Measurements from ENCODE around the gene DHX9.

The DHX9 gene

GRCh38 chr1:182817802-182818201, 21.3 kb upstream of the DHX9 start:
- no peak for DNase-seq (ENCODE audit: low spot score in 2 of 2)
- no peak overlapping the region for H3K4me3 ChIP-seq
- H3K4me1 ChIP-seq = no peaks in the 10 kb centered on the region
- H3K27me3 ChIP-seq (ENCODE audit: low read depth) = no peaks in the 10 kb centered on the region
- 0 out of 2 replicates have a peak, but pooled peaks cover 4% of the 10 kb centered on the region for H3K36me3 ChIP-seq (replicated peaks)
- in situ Hi-C loops (cut with MboI; ENCODE audit: low sequenced_read_pairs) = no loop called here
- no peaks in the 10 kb centered on the region for H3K9me3 ChIP-seq

GRCh38 chr1:182823220-182823619, 15.9 kb upstream of the DHX9 start:
- H3K9me3 ChIP-seq = no peaks in the 10 kb centered on the region
- in situ Hi-C loops (cut with MboI; ENCODE audit: low sequenced_read_pairs) = no loop called here
- no peaks in the 10 kb centered on the region for H3K4me1 ChIP-seq
- no peaks in the 10 kb centered on the region for H3K36me3 ChIP-seq (replicated peaks)
- H3K4me3 ChIP-seq = no peak overlapping the region
- no peak for DNase-seq (ENCODE audit: low spot score in 2 of 2)
- no peaks in the 10 kb centered on the region for H3K27me3 ChIP-seq (ENCODE audit: low read depth)

- Histone ChIP-seq H3K4me1 (no peaks in the 10 kb centered on the region), H3K36me3 (replicated peaks) (no peaks in the 10 kb centered on the region), H3K4me3 (no peak overlapping the region), H3K27me3 (ENCODE audit: low read depth) (no peaks in the 10 kb centered on the region), H3K9me3 (no peaks in the 10 kb centered on the region)
- in situ Hi-C loops (cut with MboI; ENCODE audit: low sequenced_read_pairs) = no loop called here
- no peak for DNase-seq (ENCODE audit: low spot score in 2 of 2)
Measured at GRCh38 chr1:182826892-182827291, 12.3 kb upstream of the DHX9 start.

- Histone ChIP-seq H3K9me3 (no peaks in the 10 kb centered on the region), H3K27me3 (ENCODE audit: low read depth) (no peaks in the 10 kb centered on the region), H3K4me3 (no peak overlapping the region), H3K4me1 (no peaks in the 10 kb centered on the region; the same call in 1 of the 2 replicates), H3K36me3 (replicated peaks) (no peaks in the 10 kb centered on the region)
- no peak for DNase-seq (ENCODE audit: low spot score in 2 of 2)
- in situ Hi-C loops (cut with MboI; ENCODE audit: low sequenced_read_pairs) = no loop called here
Measured at GRCh38 chr1:182829285-182829932, 9.7 kb upstream of the DHX9 start.

DNA sequence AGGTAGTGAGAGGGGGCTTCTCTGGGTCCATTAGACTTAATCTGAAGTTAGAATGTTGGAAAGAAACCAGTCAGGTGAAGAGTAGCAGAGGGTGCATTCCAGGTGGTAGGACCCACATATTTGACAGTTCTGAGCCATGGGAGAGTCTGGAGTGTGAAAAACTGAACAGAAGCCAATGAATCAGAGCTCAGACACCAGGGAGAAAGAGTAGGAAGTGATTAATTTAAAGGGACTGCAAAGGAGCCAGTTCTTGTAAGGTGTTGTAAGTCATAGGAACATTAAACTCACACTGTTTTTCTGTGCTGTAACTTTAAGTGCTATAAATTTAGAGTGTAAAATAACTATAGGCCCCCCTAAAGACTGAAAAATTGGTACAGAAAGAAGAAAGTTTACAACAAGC, 5.9 kb upstream of the DHX9 start:
- in situ Hi-C loops (cut with MboI; ENCODE audit: low sequenced_read_pairs) = no loop called here
- no peaks in the 10 kb centered on the region for H3K36me3 ChIP-seq (replicated peaks)
- no peaks in the 10 kb centered on the region for H3K27me3 ChIP-seq (ENCODE audit: low read depth)
- no peak overlapping the region for H3K4me3 ChIP-seq
- H3K9me3 ChIP-seq = no peaks in the 10 kb centered on the region
- no peaks in the 10 kb centered on the region; the same call in 1 of the 2 replicates for H3K4me1 ChIP-seq
- DNase-seq (ENCODE audit: low spot score in 2 of 2) = no peak

GRCh38 chr1:182834326-182834725, 4.8 kb upstream of the DHX9 start:
- H3K36me3 ChIP-seq (replicated peaks) = no peaks in the 10 kb centered on the region
- H3K4me1 ChIP-seq = peaks cover 3% of the 10 kb centered on the region
- no peaks in the 10 kb centered on the region for H3K9me3 ChIP-seq
- peak in 1 of 2 experiments; percentile 60 for DNase-seq (ENCODE audit: low spot score in 2 of 2)
- no peak overlapping the region for H3K4me3 ChIP-seq
- in situ Hi-C loops (cut with MboI; ENCODE audit: low sequenced_read_pairs) = no loop called here
- no peaks in the 10 kb centered on the region for H3K27me3 ChIP-seq (ENCODE audit: low read depth)

- Histone ChIP-seq H3K36me3 (replicated peaks) (peaks cover 7% of the 10 kb centered on the region), H3K9me3 (no peaks in the 10 kb centered on the region), H3K4me3 (no peak overlapping the region), H3K4me1 (peaks cover 3% of the 10 kb centered on the region), H3K27me3 (ENCODE audit: low read depth) (no peaks in the 10 kb centered on the region)
- in situ Hi-C loops (cut with MboI; ENCODE audit: low sequenced_read_pairs) = no loop called here
- no peak for DNase-seq (ENCODE audit: low spot score in 2 of 2)
Measured at GRCh38 chr1:182835806-182836205, 3.3 kb upstream of the DHX9 start.

- no peak for DNase-seq (ENCODE audit: low spot score in 2 of 2)
- H3K4me1 ChIP-seq = peaks cover 17% of the 10 kb centered on the region
- in situ Hi-C loops (cut with MboI; ENCODE audit: low sequenced_read_pairs) = no loop called here
- H3K4me3 ChIP-seq = peak overlapping the region; percentile 93
- H3K36me3 ChIP-seq (replicated peaks) = peaks cover 57% of the 10 kb centered on the region
- no peaks in the 10 kb centered on the region for H3K9me3 ChIP-seq
- no peaks in the 10 kb centered on the region for H3K27me3 ChIP-seq (ENCODE audit: low read depth)
Measured at GRCh38 chr1:182841368-182841988, 2.3 kb downstream of the DHX9 start.

GRCh38 chr1:182842265-182842664, 3.1 kb downstream of the DHX9 start:
- in situ Hi-C loops (cut with MboI; ENCODE audit: low sequenced_read_pairs) = no loop called here
- H3K36me3 ChIP-seq (replicated peaks) = peaks cover 65% of the 10 kb centered on the region

DNA sequence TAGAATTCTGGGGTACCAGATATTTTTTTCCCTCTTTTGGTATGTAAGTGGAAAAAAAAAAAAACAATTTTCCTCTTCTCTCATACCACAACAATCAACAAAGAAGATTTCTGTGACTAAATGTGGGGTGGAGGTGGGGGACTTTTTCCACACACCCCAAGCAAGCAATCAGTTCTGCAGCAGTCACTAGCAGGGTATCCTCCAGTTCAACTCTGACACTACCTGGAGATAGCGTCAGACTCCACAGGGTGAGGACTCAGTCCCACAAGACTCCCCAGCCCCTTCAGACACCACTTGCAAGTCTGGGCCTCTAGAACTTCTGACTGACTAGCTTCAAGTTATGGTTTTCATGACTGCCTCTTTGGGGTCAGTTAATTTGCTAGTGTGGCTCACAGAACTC, 6.2 kb downstream of the DHX9 start:
- H3K27me3 ChIP-seq (ENCODE audit: low read depth) = no peaks in the 10 kb centered on the region
- in situ Hi-C loops (cut with MboI; ENCODE audit: low sequenced_read_pairs) = no loop called here
- H3K9me3 ChIP-seq = no peaks in the 10 kb centered on the region
- peaks cover 93% of the 10 kb centered on the region for H3K36me3 ChIP-seq (replicated peaks)
- DNase-seq (ENCODE audit: low spot score in 2 of 2) = no peak
- peaks cover 14% of the 10 kb centered on the region for H3K4me1 ChIP-seq
- H3K4me3 ChIP-seq = no peak overlapping the region

More at GRCh38 chr1:182842265-182842664, 3.1 kb downstream of the DHX9 start:
- Histone ChIP-seq H3K27me3 (ENCODE audit: low read depth) (no peaks in the 10 kb centered on the region), H3K9me3 (no peaks in the 10 kb centered on the region), H3K4me1 (peaks cover 17% of the 10 kb centered on the region), H3K4me3 (peak overlapping the region; percentile 93)
- DNase-seq (ENCODE audit: low spot score in 2 of 2) = no peak

DNA sequence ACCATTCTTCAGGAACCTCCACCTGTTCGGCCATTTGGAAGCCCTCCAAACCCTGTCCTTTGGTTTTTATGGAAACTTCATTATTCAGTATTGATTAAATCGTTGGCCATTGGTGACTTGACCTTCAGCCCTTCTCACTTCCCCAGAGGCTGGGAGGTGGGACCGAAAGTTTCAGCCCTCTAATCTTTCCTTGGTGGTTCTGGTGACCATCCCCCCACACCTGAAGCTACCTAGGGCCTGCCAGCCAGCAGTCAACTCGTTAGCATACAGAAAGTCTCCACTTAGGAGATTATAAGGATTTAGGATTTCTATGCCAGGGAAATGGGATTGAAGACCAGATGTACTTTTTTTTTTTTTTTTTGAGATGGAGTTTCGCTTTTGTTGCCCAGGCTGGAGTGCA, 6.7 kb downstream of the DHX9 start:
- no peak for DNase-seq (ENCODE audit: low spot score in 2 of 2)
- in situ Hi-C loops (cut with MboI; ENCODE audit: low sequenced_read_pairs) = no loop called here
- no peaks in the 10 kb centered on the region for H3K27me3 ChIP-seq (ENCODE audit: low read depth)
- peaks cover 14% of the 10 kb centered on the region for H3K4me1 ChIP-seq
- H3K9me3 ChIP-seq = no peaks in the 10 kb centered on the region
- peaks cover 94% of the 10 kb centered on the region for H3K36me3 ChIP-seq (replicated peaks)
- H3K4me3 ChIP-seq = no peak overlapping the region

DNA sequence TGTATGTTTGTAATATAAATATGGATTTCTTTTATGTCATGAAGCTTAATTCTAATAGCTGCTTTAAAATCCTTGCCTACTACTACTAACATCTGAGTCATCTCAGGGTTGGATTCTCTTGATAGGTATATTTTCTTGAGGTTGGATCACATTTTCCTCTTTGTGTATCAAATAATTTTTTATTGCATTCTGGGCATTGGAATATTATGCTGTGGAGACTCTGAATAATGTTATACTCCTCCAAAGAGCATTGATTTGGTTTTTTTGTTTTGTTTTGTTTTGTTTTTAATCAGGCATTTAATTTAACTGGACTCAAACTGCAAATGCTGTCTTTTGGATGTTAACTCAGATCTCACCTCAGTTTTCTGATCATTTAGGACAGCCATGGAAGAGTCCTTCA, 8.0 kb downstream of the DHX9 start:
- in situ Hi-C loops (cut with MboI; ENCODE audit: low sequenced_read_pairs) = no loop called here
- Histone ChIP-seq H3K36me3 (replicated peaks) (peaks cover 100% of the 10 kb centered on the region), H3K4me3 (no peak overlapping the region), H3K9me3 (no peaks in the 10 kb centered on the region), H3K4me1 (peaks cover 12% of the 10 kb centered on the region), H3K27me3 (ENCODE audit: low read depth) (no peaks in the 10 kb centered on the region)
- DNase-seq (ENCODE audit: low spot score in 2 of 2) = no peak

- DNase-seq (ENCODE audit: low spot score in 2 of 2) = no peak
- H3K27me3 ChIP-seq (ENCODE audit: low read depth) = no peaks in the 10 kb centered on the region
- no peak overlapping the region for H3K4me3 ChIP-seq
- peaks cover 21% of the 10 kb centered on the region for H3K4me1 ChIP-seq
- in situ Hi-C loops (cut with MboI; ENCODE audit: low sequenced_read_pairs) = no loop called here
- peaks cover 98% of the 10 kb centered on the region for H3K36me3 ChIP-seq (replicated peaks)
- H3K9me3 ChIP-seq = no peaks in the 10 kb centered on the region
Measured at GRCh38 chr1:182848736-182849135, 9.6 kb downstream of the DHX9 start.

- H3K36me3 ChIP-seq (replicated peaks) = peaks cover 93% of the 10 kb centered on the region
- H3K9me3 ChIP-seq = no peaks in the 10 kb centered on the region
- DNase-seq (ENCODE audit: low spot score in 2 of 2) = no peak
- H3K27me3 ChIP-seq (ENCODE audit: low read depth) = no peaks in the 10 kb centered on the region
- H3K4me3 ChIP-seq = no peak overlapping the region
- peaks cover 31% of the 10 kb centered on the region for H3K4me1 ChIP-seq
- in situ Hi-C loops (cut with MboI; ENCODE audit: low sequenced_read_pairs) = no loop called here
Measured at GRCh38 chr1:182850319-182850718, 11.2 kb downstream of the DHX9 start.
